ENCODE results near the gene MCU. TPM values are rescaled to one million over a fixed set of nuclear protein-coding genes. Genes with fewer than 3 reads are reported as not detected.

MCU gene
- total RNA-seq, 3 donors from 2014 or later (not counting 1 experiment from before 2014, with no cell fraction given) = 13.1 to 15.6 (median 14.1) TPM

DNA sequence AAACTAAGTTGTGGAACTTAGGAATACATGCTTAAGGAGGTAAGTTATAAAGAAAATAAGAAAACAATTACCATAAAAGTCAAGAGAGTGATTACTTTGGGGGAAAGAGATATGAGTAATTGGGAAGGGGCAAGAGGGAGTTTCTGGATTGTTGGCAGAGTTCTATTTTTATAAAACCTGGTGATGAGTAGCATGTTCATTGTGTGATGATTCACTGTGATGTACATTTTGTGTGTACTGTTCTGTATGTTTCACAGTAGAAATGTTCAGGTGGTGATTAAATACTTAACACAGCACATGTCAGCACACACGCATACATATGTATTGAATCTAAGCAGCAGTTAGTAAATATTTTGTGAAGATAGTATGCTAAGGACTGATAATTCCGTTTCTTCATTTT lies 191.9 kb downstream of the MCU start:
- Mint-ChIP-seq H3K36me3 (peaks cover 10% of the 10 kb centered on the region), H3K4me3 (no peak overlapping the region), H3K4me1 (peaks cover 20% of the 10 kb centered on the region in 2 donors), H3K9me3 (no peaks in the 10 kb centered on the region), H3K27ac (no peak overlapping the region), H3K27me3 (ENCODE audit: low read depth in 2 of 2) (no peaks in the 10 kb centered on the region)
- DNase-seq (no peak), ATAC-seq (no peak)
- TF ChIP-seq CTCF (IDR thresholded peaks at IDR 0.05) = no peak
- Histone ChIP-seq H3K4me1 (ENCODE audit: control insufficient read depth, insufficient read depth, low read length) (peaks cover 8% of the 10 kb centered on the region), H3K27me3 (ENCODE audit: control insufficient read depth, insufficient read depth, low read length) (no peaks in the 10 kb centered on the region), H3K36me3 (ENCODE audit: control insufficient read depth, insufficient read depth, low read length) (no peaks in the 10 kb centered on the region), H3K27ac (ENCODE audit: low read length) (no peak overlapping the region), H3K9me3 (ENCODE audit: control insufficient read depth, insufficient read depth, low read length) (no peaks in the 10 kb centered on the region), H3K4me3 (ENCODE audit: low read length) (no peak overlapping the region)
- intact Hi-C loops (cut with micrococcal nuclease) = no loop called here
- 100% methylated on average over 1 of the region's 2 CpGs for WGBS (ENCODE audit: insufficient coverage)

GRCh38 chr10:72885953-72886352 lies 194.0 kb downstream of the MCU start:
- no peak overlapping the region for H3K27ac Mint-ChIP-seq
- H3K27me3 Mint-ChIP-seq (ENCODE audit: low read depth in 2 of 2) = no peaks in the 10 kb centered on the region
- no peak overlapping the region for H3K4me3 Mint-ChIP-seq
- DNase-seq (no peak), ATAC-seq (no peak)
- TF ChIP-seq CTCF (IDR thresholded peaks at IDR 0.05) = no peak
- no peaks in the 10 kb centered on the region for H3K27me3 ChIP-seq (ENCODE audit: control insufficient read depth, insufficient read depth, low read length)
- H3K9me3 ChIP-seq (ENCODE audit: control insufficient read depth, insufficient read depth, low read length) = no peaks in the 10 kb centered on the region
- no peak overlapping the region for H3K4me3 ChIP-seq (ENCODE audit: low read length)
- H3K36me3 Mint-ChIP-seq = peaks cover 10% of the 10 kb centered on the region
- peaks cover 8% of the 10 kb centered on the region for H3K4me1 ChIP-seq (ENCODE audit: control insufficient read depth, insufficient read depth, low read length)
- H3K36me3 ChIP-seq (ENCODE audit: control insufficient read depth, insufficient read depth, low read length) = no peaks in the 10 kb centered on the region
- no CpG with 5 or more reads among the region's 2 CpGs for WGBS (ENCODE audit: insufficient coverage)
- H3K27ac ChIP-seq (ENCODE audit: low read length) = no peak overlapping the region
- intact Hi-C loops (cut with micrococcal nuclease) = no loop called here
- peaks cover 28 to 33% of the 10 kb centered on the region in 2 donors for H3K4me1 Mint-ChIP-seq
- no peaks in the 10 kb centered on the region for H3K9me3 Mint-ChIP-seq

- TF ChIP-seq CTCF (IDR thresholded peaks at IDR 0.05) = no peak
- WGBS (ENCODE audit: insufficient coverage) = 100% methylated on average over 1 of the region's 1 CpG
Observed at GRCh38 chr10:72886621-72887020, 194.7 kb downstream of the MCU start.

DNA sequence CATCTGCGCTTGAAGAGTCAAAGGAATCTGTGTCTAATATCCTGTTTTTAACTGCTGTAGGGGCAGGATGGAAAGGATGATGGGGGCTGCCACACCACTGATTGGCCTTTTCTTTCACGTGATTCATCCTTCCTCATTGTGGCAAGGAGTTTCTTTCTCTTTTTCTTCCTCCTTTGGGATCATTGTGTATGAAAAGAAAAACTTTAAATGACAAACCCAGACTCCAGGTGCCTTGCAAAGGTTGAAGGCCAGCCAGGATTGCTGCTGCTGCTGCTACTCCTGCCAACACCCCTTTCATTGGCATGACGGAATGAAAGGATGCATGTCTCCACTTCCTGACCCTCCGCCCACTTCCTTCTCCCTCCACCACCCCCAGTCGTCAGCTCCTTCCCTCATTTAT lies 195.1 kb downstream of the MCU start:
- Histone ChIP-seq H3K36me3 (ENCODE audit: control insufficient read depth, insufficient read depth, low read length) (no peaks in the 10 kb centered on the region), H3K4me3 (ENCODE audit: low read length) (no peak overlapping the region), H3K27ac (ENCODE audit: low read length) (no peak overlapping the region), H3K27me3 (ENCODE audit: control insufficient read depth, insufficient read depth, low read length) (no peaks in the 10 kb centered on the region), H3K9me3 (ENCODE audit: control insufficient read depth, insufficient read depth, low read length) (no peaks in the 10 kb centered on the region), H3K4me1 (ENCODE audit: control insufficient read depth, insufficient read depth, low read length) (peaks cover 8% of the 10 kb centered on the region)
- H3K36me3 Mint-ChIP-seq = peaks cover 10% of the 10 kb centered on the region
- intact Hi-C loops (cut with micrococcal nuclease) = no loop called here
- H3K9me3 Mint-ChIP-seq = no peaks in the 10 kb centered on the region
- no peaks in the 10 kb centered on the region for H3K27me3 Mint-ChIP-seq (ENCODE audit: low read depth in 2 of 2)
- ATAC-seq = no peak
- H3K27ac Mint-ChIP-seq = peak overlapping the region in 1 of 2 donors; percentile 37
- DNase-seq = no peak
- 15% methylated on average over 2 of the region's 5 CpGs for WGBS (ENCODE audit: insufficient coverage)
- peaks cover 28 to 35% of the 10 kb centered on the region in 2 donors for H3K4me1 Mint-ChIP-seq
- H3K4me3 Mint-ChIP-seq = no peak overlapping the region
- no peak for TF ChIP-seq CTCF (IDR thresholded peaks at IDR 0.05)

More at GRCh38 chr10:72886621-72887020, 194.7 kb downstream of the MCU start:
- Histone ChIP-seq H3K27me3 (ENCODE audit: control insufficient read depth, insufficient read depth, low read length) (no peaks in the 10 kb centered on the region), H3K4me1 (ENCODE audit: control insufficient read depth, insufficient read depth, low read length) (peaks cover 8% of the 10 kb centered on the region), H3K27ac (ENCODE audit: low read length) (no peak overlapping the region), H3K9me3 (ENCODE audit: control insufficient read depth, insufficient read depth, low read length) (no peaks in the 10 kb centered on the region), H3K36me3 (ENCODE audit: control insufficient read depth, insufficient read depth, low read length) (no peaks in the 10 kb centered on the region), H3K4me3 (ENCODE audit: low read length) (no peak overlapping the region)
- no peak overlapping the region for H3K4me3 Mint-ChIP-seq
- no peaks in the 10 kb centered on the region for H3K27me3 Mint-ChIP-seq (ENCODE audit: low read depth in 2 of 2)
- intact Hi-C loops (cut with micrococcal nuclease) = no loop called here
- DNase-seq (no peak), ATAC-seq (no peak)
- no peaks in the 10 kb centered on the region for H3K9me3 Mint-ChIP-seq
- peaks cover 28 to 35% of the 10 kb centered on the region in 2 donors for H3K4me1 Mint-ChIP-seq
- H3K36me3 Mint-ChIP-seq = peaks cover 10% of the 10 kb centered on the region
- peak overlapping the region in 1 of 2 donors; percentile 37 for H3K27ac Mint-ChIP-seq

Measured in natural killer cell (primary cell).